SK-N-SH (cell line): ENCODE data around the gene DOCK10. TPM values are rescaled to one million over a fixed set of nuclear protein-coding genes. Genes with fewer than 3 reads are reported as not detected.

ENCODE experiments used
- CTCF ChIA-PET: fragments of 300-600, 350-600 bp; formaldehyde crosslinking; extraction: SDS; loops from one replicate; lab custom pipeline; 2021; lab: Yijun Ruan, JAX
- POLR2A ChIA-PET: fragments of 350-600 bp; sonication (Branson Sonifier 250); formaldehyde crosslinking; extraction: SDS; loops from one replicate; lab custom pipeline; 2020; ENCODE audit warnings: antibody characterized with exemption, inconsistent platforms; lab: Yijun Ruan, JAX
- DNase-seq: peaks from one replicate; pipeline ENCODE4 v3.0.0; 2012
- H2AFZ ChIP-seq: fragments of 200-600 bp; sonication (generic); 2 replicates; pipeline ENCODE4 v1.8.1; 2016; ENCODE audit warnings: antibody characterized with exemption, mild to moderate bottlenecking, low read depth
- H3F3A ChIP-seq: fragments of 200-600 bp; sonication (generic); replicated peaks from 2 replicates; pipeline ENCODE3; 2016; ENCODE audit warnings: antibody characterized with exemption, mild to moderate bottlenecking; ENCODE audit not compliant: insufficient read depth
- H3K27ac ChIP-seq, 2 experiments: fragments of 200-500 bp in 1 of 2; fragments of 200-600 bp in 1 of 2; sonication (Bioruptor generic) in 1 of 2; sonication (generic), shearing (Covaris generic) in 1 of 2; 2 replicates each; pipeline versions ENCODE4 v1.5.1 to v1.6.1; 2014 to 2016; ENCODE audit warnings: low read depth in 2 of 2, inconsistent platforms in 1 of 2, low read length in 1 of 2, mild to moderate bottlenecking in 1 of 2, mixed read lengths in 1 of 2
- H3K27me3 ChIP-seq: fragments of 200-600 bp; sonication (generic), shearing (Covaris generic); 2 replicates; pipeline ENCODE4 v1.6.1; 2016; ENCODE audit warnings: mixed run types; ENCODE audit not compliant: insufficient read depth
- H3K36me3 ChIP-seq, 2 experiments: fragments of 200-500 bp in 1 of 2; fragments of 200-600 bp in 1 of 2; sonication (Bioruptor generic) in 1 of 2; sonication (generic) in 1 of 2; replicated peaks in 1 of 2; 2 replicates each; pipeline versions ENCODE3 to v1.5.1; 2014 to 2016; ENCODE audit warnings: low read length in 1 of 2, mild to moderate bottlenecking in 1 of 2; ENCODE audit not compliant: insufficient read depth in 2 of 2, control insufficient read depth in 1 of 2
- H3K4me1 ChIP-seq, 2 experiments: fragments of 200-500 bp in 1 of 2; fragments of 200-600 bp in 1 of 2; sonication (Bioruptor generic) in 1 of 2; sonication (generic), shearing (Covaris generic) in 1 of 2; 2 replicates each; pipeline versions ENCODE4 v1.5.1 to v1.6.1; 2014 to 2016; ENCODE audit warnings: low read depth in 1 of 2, low read length in 1 of 2, mixed run types in 1 of 2; ENCODE audit not compliant: insufficient read depth in 2 of 2, control insufficient read depth in 1 of 2
- H3K4me2 ChIP-seq: fragments of 200-600 bp; sonication (generic), shearing (Covaris generic); 2 replicates; pipeline ENCODE4 v1.6.1; 2017; ENCODE audit warnings: mixed run types
- H3K4me3 ChIP-seq, 2 experiments: fragments of 200-500 bp in 1 of 2; fragments of 200-600 bp in 1 of 2; sonication (Bioruptor generic) in 1 of 2; sonication (generic), shearing (Covaris generic) in 1 of 2; 2 replicates each; pipeline versions ENCODE4 v1.5.1 to v1.8.1; 2014 to 2016; ENCODE audit warnings: low read depth in 2 of 2, inconsistent platforms in 1 of 2, low read length in 1 of 2, mild to moderate bottlenecking in 1 of 2, mixed read lengths in 1 of 2, moderate library complexity in 1 of 2
- H3K79me2 ChIP-seq: fragments of 200-600 bp; sonication (generic); 2 replicates; pipeline ENCODE4 v1.8.1; 2017; ENCODE audit warnings: mild to moderate bottlenecking; ENCODE audit not compliant: insufficient read depth
- H3K9ac ChIP-seq: fragments of 200-600 bp; sonication (generic); 2 replicates; pipeline ENCODE4 v1.6.1; 2017; ENCODE audit warnings: mixed run types
- H3K9me2 ChIP-seq: fragments of 200-600 bp; sonication (generic); 2 replicates; pipeline ENCODE4 v1.6.1; 2017; ENCODE audit warnings: mixed run types
- H3K9me3 ChIP-seq: fragments of 200-600 bp; sonication (generic); 2 replicates; pipeline ENCODE4 v1.6.1; 2017; ENCODE audit warnings: mixed run types, mild to moderate bottlenecking, moderate library complexity
- H4K20me1 ChIP-seq: fragments of 200-600 bp; sonication (generic); 2 replicates; pipeline ENCODE4 v1.6.1; 2017; ENCODE audit warnings: mild to moderate bottlenecking, mixed run types; ENCODE audit not compliant: insufficient read depth
- CTCF ChIP-seq: fragments of 200-600 bp; sonication (generic); IDR thresholded peaks from 2 replicates; pipeline ENCODE4 v1.6.1; 2017; ENCODE audit warnings: antibody characterized with exemption, mild to moderate bottlenecking, moderate library complexity
- ELF1 ChIP-seq: IDR thresholded peaks from 2 replicates; pipeline ENCODE4 v1.4.0; 2012
- FOSL2 ChIP-seq: IDR thresholded peaks from 2 replicates; pipeline ENCODE4 v1.4.0; 2012; ENCODE audit warnings: low read depth, mild to moderate bottlenecking, moderate library complexity, borderline replicate concordance
- FOXM1 ChIP-seq: IDR thresholded peaks from 2 replicates; pipeline ENCODE4 v1.4.0; 2012; ENCODE audit warnings: low read depth, mild to moderate bottlenecking
- GABPA ChIP-seq: IDR thresholded peaks from 2 replicates; pipeline ENCODE4 v1.4.0; 2012; ENCODE audit warnings: low read depth, mild to moderate bottlenecking
- GATA2 ChIP-seq: sonication (generic); formaldehyde crosslinking; IDR thresholded peaks from 2 replicates; pipeline ENCODE4 v1.5.0; 2020; ENCODE audit warnings: mild to moderate bottlenecking, missing genetic modification reagents
- JUND ChIP-seq: IDR thresholded peaks from 2 replicates; pipeline ENCODE4 v1.4.0; 2012
- MAX ChIP-seq: IDR thresholded peaks from 2 replicates; pipeline ENCODE4 v1.4.0; 2012; ENCODE audit warnings: low read depth
- NFIC ChIP-seq: IDR thresholded peaks from 2 replicates; pipeline ENCODE4 v1.4.0; 2012; ENCODE audit warnings: borderline replicate concordance
- NRF1 ChIP-seq: IDR thresholded peaks from 2 replicates; pipeline ENCODE4 v1.6.1; 2012; ENCODE audit warnings: low read depth, mild to moderate bottlenecking, low read length
- RAD21 ChIP-seq: IDR thresholded peaks from 2 replicates; pipeline ENCODE4 v1.6.1; 2012; ENCODE audit warnings: mild to moderate bottlenecking, low read length
- RCOR1 ChIP-seq: fragments of 150-350 bp; IDR thresholded peaks from 2 replicates; pipeline ENCODE4 v1.6.1; 2017; ENCODE audit warnings: antibody characterized with exemption, low read length
- SIN3A ChIP-seq: IDR thresholded peaks from 2 replicates; pipeline ENCODE4 v1.6.1; 2012; ENCODE audit warnings: low read depth, mild to moderate bottlenecking, low read length, moderate library complexity, borderline replicate concordance
- SMC3 ChIP-seq: IDR thresholded peaks from 2 replicates; pipeline ENCODE4 v1.6.1; 2012; ENCODE audit warnings: low read depth, low read length, improper control_type of control experiment
- TCF12 ChIP-seq: IDR thresholded peaks from 2 replicates; pipeline ENCODE4 v1.4.0; 2012
- ZBTB33 ChIP-seq: IDR thresholded peaks from 2 replicates; pipeline ENCODE4 v1.4.0; 2012; ENCODE audit warnings: low read depth, borderline replicate concordance
- WGBS: methylation state at CpG from one replicate; pipeline ENCODE4 v1.1.6; 2017; ENCODE audit warnings: low lambda C conversion rate; 5-methylcytosine and 5-hydroxymethylcytosine counted together
- polyA plus RNA-seq, 3 experiments: library from polyadenylated mRNA; depleted of rRNA; stranded (reverse); fragments of >200 nt; gene quantifications; 2 replicates each; pipeline ENCODE4 v1.2.3, GENCODE V29; 2012

DOCK10 gene
- polyA plus RNA-seq, 1 of the 3 experiments (the other 2 are of a cell fraction): 24.1 TPM

GRCh38 chr2:224990710-224991109 is 51.6 kb downstream of the DOCK10 start:
- no peaks in the 10 kb centered on the region for H3K9me3 ChIP-seq
- no peak overlapping the region for H3K27ac ChIP-seq
- no peaks in the 10 kb centered on the region for H3K27me3 ChIP-seq
- H3K79me2 ChIP-seq: peaks cover 22% of the 10 kb centered on the region; the same call in 1 of the 2 replicates
- no peak overlapping the region for H3K4me3 ChIP-seq
- ChIA-PET POLR2A (no interaction called here), CTCF (interaction anchor here (4.0 kb wide), 1 partner anchor 11 kb away, joined by 19 read pairs; no protein-coding TSS in a partner anchor)
- H3K4me2 ChIP-seq: no peak overlapping the region
- no peak for DNase-seq
- H3K9ac ChIP-seq: no peak overlapping the region
- TF ChIP-seq CTCF (no peak), NRF1 (no peak), SIN3A (no peak), NFIC (no peak), ZBTB33 (no peak), FOXM1 (no peak), GABPA (no peak), RAD21 (no peak), MAX (no peak), SMC3 (no peak), RCOR1 (no peak), GATA2 (CRISPR knock-in tag) (no peak)
- no peaks in the 10 kb centered on the region for H4K20me1 ChIP-seq
- no peaks in the 10 kb centered on the region; a peak in 1 of 4 replicates for H3K4me1 ChIP-seq
- no peaks in the 10 kb centered on the region for H3K9me2 ChIP-seq
- H3K36me3 ChIP-seq: peaks cover 0 to 4% of the 10 kb centered on the region in 2 experiments
- no peaks in the 10 kb centered on the region for H3F3A ChIP-seq
- 100% methylated on average over 3 of the region's 3 CpGs for WGBS
- no peak overlapping the region for H2AFZ ChIP-seq

GRCh38 chr2:224987733-224988132 is 54.5 kb downstream of the DOCK10 start:
- Histone ChIP-seq H4K20me1 (no peaks in the 10 kb centered on the region), H3K27me3 (no peaks in the 10 kb centered on the region), H3K4me2 (no peak overlapping the region), H3K79me2 (peaks cover 27% of the 10 kb centered on the region; the same call in 1 of the 2 replicates), H3K27ac (no peak overlapping the region), H2AFZ (no peak overlapping the region), H3K9ac (no peak overlapping the region), H3K9me3 (no peaks in the 10 kb centered on the region), H3K9me2 (no peaks in the 10 kb centered on the region), H3K4me1 (peaks cover 11 to 14% of the 10 kb centered on the region in 2 experiments; a peak in 3 of 4 replicates), H3F3A (peaks cover 22% of the 10 kb centered on the region), H3K4me3 (no peak overlapping the region), H3K36me3 (peaks cover 0 to 4% of the 10 kb centered on the region in 2 experiments)
- 94% methylated on average over 3 of the region's 4 CpGs for WGBS
- DNase-seq: no peak
- CTCF ChIA-PET: interaction anchor here (1.1 to 6.5 kb wide), 3 partner anchors 14 to 673 kb away, joined by 3 to 34 read pairs (median 7); no protein-coding TSS in a partner anchor
- no peak for TF ChIP-seq TCF12
- TF ChIP-seq ELF1: no peak
- 0 out of 2 replicates have a peak, but pooled peaks have one; percentile 27 for TF ChIP-seq JUND
- TF ChIP-seq FOSL2: peak; percentile 62; the same call in 1 of the 2 replicates
- TF ChIP-seq NFIC: no peak
- POLR2A ChIA-PET: no interaction called here
